PC-3 (cell line): Measurements from ENCODE around the gene UBE2E3.

Experiments
- EZH2 ChIP-seq: fragments of 300-600 bp; sonication (generic); IDR thresholded peaks from one replicate; pipeline ENCODE4 v1.6.1; 2017; ENCODE audit warnings: antibody characterized with exemption, mild to moderate bottlenecking, low read length; ENCODE audit not compliant: unreplicated experiment
- TF ChIP-seq, protein P1 (sequence below): fragments of 300-600 bp; sonication (generic); conservative IDR thresholded peaks from 2 replicates; pipeline ENCODE4 v1.5.1; 2017; ENCODE audit warnings: antibody characterized with exemption, low read depth, mild to moderate bottlenecking, low read length

DNA sequence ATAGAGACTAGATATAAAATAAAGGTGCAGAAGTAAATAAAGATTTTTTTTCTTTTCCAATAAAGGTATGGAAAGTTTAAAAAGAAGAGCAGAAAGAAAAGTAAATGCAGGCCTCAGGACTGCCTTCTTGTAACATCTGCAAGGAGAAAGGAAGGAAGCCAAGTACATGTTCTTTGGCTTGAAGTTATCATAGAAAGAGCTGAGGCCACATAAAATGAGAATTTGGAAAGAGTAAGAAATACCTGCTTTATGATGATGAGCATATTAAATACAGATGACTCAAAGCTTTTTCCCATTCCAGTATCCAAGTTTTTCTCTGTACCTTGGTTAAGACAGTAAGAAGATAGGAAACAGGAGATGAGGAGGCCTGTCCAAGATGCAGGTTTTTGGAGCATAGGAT, 25.3 kb upstream of the UBE2E3 start:
- TF ChIP-seq, protein P1, sequence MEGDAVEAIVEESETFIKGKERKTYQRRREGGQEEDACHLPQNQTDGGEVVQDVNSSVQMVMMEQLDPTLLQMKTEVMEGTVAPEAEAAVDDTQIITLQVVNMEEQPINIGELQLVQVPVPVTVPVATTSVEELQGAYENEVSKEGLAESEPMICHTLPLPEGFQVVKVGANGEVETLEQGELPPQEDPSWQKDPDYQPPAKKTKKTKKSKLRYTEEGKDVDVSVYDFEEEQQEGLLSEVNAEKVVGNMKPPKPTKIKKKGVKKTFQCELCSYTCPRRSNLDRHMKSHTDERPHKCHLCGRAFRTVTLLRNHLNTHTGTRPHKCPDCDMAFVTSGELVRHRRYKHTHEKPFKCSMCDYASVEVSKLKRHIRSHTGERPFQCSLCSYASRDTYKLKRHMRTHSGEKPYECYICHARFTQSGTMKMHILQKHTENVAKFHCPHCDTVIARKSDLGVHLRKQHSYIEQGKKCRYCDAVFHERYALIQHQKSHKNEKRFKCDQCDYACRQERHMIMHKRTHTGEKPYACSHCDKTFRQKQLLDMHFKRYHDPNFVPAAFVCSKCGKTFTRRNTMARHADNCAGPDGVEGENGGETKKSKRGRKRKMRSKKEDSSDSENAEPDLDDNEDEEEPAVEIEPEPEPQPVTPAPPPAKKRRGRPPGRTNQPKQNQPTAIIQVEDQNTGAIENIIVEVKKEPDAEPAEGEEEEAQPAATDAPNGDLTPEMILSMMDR: no peak
- TF ChIP-seq EZH2: no peak
